GM23338 (cell line): ENCODE data around the gene CHGA. TPM values are rescaled to one million over a fixed set of nuclear protein-coding genes. Genes with fewer than 3 reads are reported as not detected.

ENCODE experiments used
- ATAC-seq: fragments of 200-7000 bp; cut with Tn5 transposase; 3 replicates; pipeline ENCODE4 v1.9.1; 2020
- DNase-seq: peaks from one replicate; pipeline ENCODE4 v3.0.0-alpha.2; 2015; ENCODE audit warnings: low spot score
- H2AFZ ChIP-seq: fragments of 200-600 bp; sonication (generic); 2 replicates; pipeline ENCODE4 v1.8.0; 2016; ENCODE audit warnings: antibody characterized with exemption, mild to moderate bottlenecking, moderate library complexity
- H3F3A ChIP-seq: fragments of 200-600 bp; sonication (generic); replicated peaks from 2 replicates; pipeline ENCODE4 v1.8.0; 2017; ENCODE audit warnings: antibody characterized with exemption, mixed run types, low read depth
- H3K27ac ChIP-seq: fragments of 200-600 bp; sonication (generic); 2 replicates; pipeline ENCODE4 v1.6.1; 2016; ENCODE audit warnings: low read depth
- H3K27me3 ChIP-seq: fragments of 200-600 bp; sonication (generic); 2 replicates; pipeline ENCODE4 v1.8.0; 2016; ENCODE audit warnings: mild to moderate bottlenecking, mixed run types, moderate library complexity; ENCODE audit not compliant: insufficient read depth
- H3K36me3 ChIP-seq: fragments of 200-600 bp; sonication (generic); 2 replicates; pipeline ENCODE4 v1.8.0; 2016; ENCODE audit warnings: mild to moderate bottlenecking; ENCODE audit not compliant: insufficient read depth
- H3K4me1 ChIP-seq: fragments of 200-600 bp; sonication (generic); 2 replicates; pipeline ENCODE4 v1.8.0; 2016; ENCODE audit warnings: mild to moderate bottlenecking, moderate library complexity; ENCODE audit not compliant: insufficient read depth
- H3K4me2 ChIP-seq: fragments of 200-600 bp; sonication (generic); 2 replicates; pipeline ENCODE4 v1.7.1; 2017; ENCODE audit warnings: mixed run types
- H3K4me3 ChIP-seq: fragments of 200-600 bp; sonication (generic); 2 replicates; pipeline ENCODE4 v1.6.1; 2016; ENCODE audit warnings: mixed run types
- H3K79me2 ChIP-seq: fragments of 200-600 bp; sonication (generic); replicated peaks from 2 replicates; pipeline ENCODE4 v1.8.0; 2017; ENCODE audit warnings: mild to moderate bottlenecking; ENCODE audit not compliant: insufficient read depth
- H3K9me2 ChIP-seq: fragments of 200-600 bp; sonication (generic); 2 replicates; pipeline ENCODE4 v1.8.0; 2017; ENCODE audit not compliant: insufficient read depth
- H4K20me1 ChIP-seq: fragments of 200-600 bp; sonication (generic); replicated peaks from 2 replicates; pipeline ENCODE4 v1.8.0; 2017; ENCODE audit warnings: mild to moderate bottlenecking; ENCODE audit not compliant: insufficient read depth
- H3K27ac Mint-ChIP-seq: 2 replicates; pipeline ENCODE4 v1.8.0; 2020; ENCODE audit warnings: inconsistent platforms, mild to moderate bottlenecking, moderate library complexity, mixed read lengths
- H3K27me3 Mint-ChIP-seq: 3 replicates; pipeline ENCODE4 v1.8.0; 2022; ENCODE audit warnings: low read depth, mild to moderate bottlenecking, moderate library complexity, mixed read lengths, inconsistent platforms; ENCODE audit not compliant: insufficient read depth, poor library complexity
- H3K36me3 Mint-ChIP-seq: 3 replicates; pipeline ENCODE4 v1.8.0; 2021; ENCODE audit warnings: low read depth, mild to moderate bottlenecking, inconsistent platforms, moderate library complexity, mixed read lengths
- H3K4me1 Mint-ChIP-seq: 3 replicates; pipeline ENCODE4 v1.8.0; 2020; ENCODE audit warnings: mild to moderate bottlenecking, inconsistent platforms, mixed read lengths
- H3K4me3 Mint-ChIP-seq: 3 replicates; pipeline ENCODE4 v1.8.0; 2021; ENCODE audit warnings: moderate library complexity, mild to moderate bottlenecking, inconsistent platforms, mixed read lengths
- H3K9me3 Mint-ChIP-seq: 3 replicates; pipeline ENCODE4 v1.8.0; 2020; ENCODE audit warnings: moderate library complexity, mild to moderate bottlenecking, inconsistent platforms, mixed read lengths
- CREB1 ChIP-seq: fragments of 250-450 bp; sonication (Bioruptor Pico); IDR thresholded peaks from 2 replicates; pipeline ENCODE4 v1.5.0; 2020; ENCODE audit warnings: low read depth, mild to moderate bottlenecking, moderate library complexity
- CTCF ChIP-seq, 2 experiments: fragments of 200-600 bp in 1 of 2; sonication (generic) in 1 of 2; conservative IDR thresholded peaks; 2 replicates each; pipeline versions ENCODE4 v1.5.1 to v1.6.1; 2016 to 2017; ENCODE audit warnings: antibody characterized with exemption in 2 of 2, low read depth in 2 of 2, mild to moderate bottlenecking in 2 of 2, moderate library complexity in 1 of 2
- EZH2 ChIP-seq: fragments of 200-600 bp; sonication (generic); IDR thresholded peaks from one replicate; pipeline ENCODE4 v1.8.0; 2017; ENCODE audit warnings: antibody characterized with exemption, mild to moderate bottlenecking, low read depth; ENCODE audit not compliant: unreplicated experiment
- EZH2phosphoT487 ChIP-seq: fragments of 200-600 bp; sonication (generic); IDR thresholded peaks from one replicate; pipeline ENCODE4 v1.8.1; 2018; ENCODE audit warnings: antibody characterized with exemption; ENCODE audit not compliant: unreplicated experiment
- JUNB ChIP-seq: IDR thresholded peaks from one replicate; pipeline ENCODE4 v1.6.1; 2016; ENCODE audit warnings: antibody characterized with exemption; ENCODE audit not compliant: unreplicated experiment
- NANOG ChIP-seq: IDR thresholded peaks from 2 replicates; pipeline ENCODE4 v1.6.1; 2016; ENCODE audit warnings: antibody characterized with exemption, borderline replicate concordance
- POLR2AphosphoS5 ChIP-seq: IDR thresholded peaks from 2 replicates; pipeline ENCODE4 v1.6.1; 2016; ENCODE audit warnings: antibody characterized with exemption, low read depth
- REST ChIP-seq: IDR thresholded peaks from one replicate; pipeline ENCODE4 v1.6.1; 2018; ENCODE audit warnings: antibody characterized with exemption; ENCODE audit not compliant: unreplicated experiment
- STAT1 ChIP-seq: IDR thresholded peaks from one replicate; pipeline ENCODE4 v1.6.1; 2016; ENCODE audit warnings: antibody characterized with exemption; ENCODE audit not compliant: unreplicated experiment
- ZNF114 ChIP-seq: fragments of 250-450 bp; sonication (Bioruptor Pico); IDR thresholded peaks from 2 replicates; pipeline ENCODE4 v1.5.0; 2020; ENCODE audit warnings: mild to moderate bottlenecking, moderate library complexity
- ZNF331 ChIP-seq: fragments of 250-450 bp; sonication (Bioruptor Pico); IDR thresholded peaks from 2 replicates; pipeline ENCODE4 v1.5.0; 2020; ENCODE audit warnings: low read depth, mild to moderate bottlenecking, moderate library complexity
- polyA plus RNA-seq: library from polyadenylated mRNA; unstranded; fragments of >200 nt; fragmentation: Nextera tagmentation; extraction: Ambion mirVana; gene quantifications from 2 replicates; pipeline ENCODE4 v1.2.1, GENCODE V29; 2016
- total RNA-seq: library from RNA; depleted of rRNA; stranded (reverse); fragments of >200 nt; shearing (Covaris generic); gene quantifications from 2 replicates; pipeline ENCODE4 v1.2.3, GENCODE V29; 2014
- TF ChIP-seq, protein P1 (sequence below): IDR thresholded peaks from 2 replicates; pipeline ENCODE4 v1.6.1; 2016; ENCODE audit warnings: antibody characterized with exemption
- TF ChIP-seq, protein P2 (sequence below): fragments of 250-450 bp; sonication (Bioruptor Pico); IDR thresholded peaks from 2 replicates; pipeline ENCODE4 v1.5.0; 2020; ENCODE audit warnings: mild to moderate bottlenecking, moderate library complexity

CHGA gene
- total and polyA plus RNA-seq, 2 experiments from 2014 or later, result 13.9 to 19.6 TPM

DNA sequence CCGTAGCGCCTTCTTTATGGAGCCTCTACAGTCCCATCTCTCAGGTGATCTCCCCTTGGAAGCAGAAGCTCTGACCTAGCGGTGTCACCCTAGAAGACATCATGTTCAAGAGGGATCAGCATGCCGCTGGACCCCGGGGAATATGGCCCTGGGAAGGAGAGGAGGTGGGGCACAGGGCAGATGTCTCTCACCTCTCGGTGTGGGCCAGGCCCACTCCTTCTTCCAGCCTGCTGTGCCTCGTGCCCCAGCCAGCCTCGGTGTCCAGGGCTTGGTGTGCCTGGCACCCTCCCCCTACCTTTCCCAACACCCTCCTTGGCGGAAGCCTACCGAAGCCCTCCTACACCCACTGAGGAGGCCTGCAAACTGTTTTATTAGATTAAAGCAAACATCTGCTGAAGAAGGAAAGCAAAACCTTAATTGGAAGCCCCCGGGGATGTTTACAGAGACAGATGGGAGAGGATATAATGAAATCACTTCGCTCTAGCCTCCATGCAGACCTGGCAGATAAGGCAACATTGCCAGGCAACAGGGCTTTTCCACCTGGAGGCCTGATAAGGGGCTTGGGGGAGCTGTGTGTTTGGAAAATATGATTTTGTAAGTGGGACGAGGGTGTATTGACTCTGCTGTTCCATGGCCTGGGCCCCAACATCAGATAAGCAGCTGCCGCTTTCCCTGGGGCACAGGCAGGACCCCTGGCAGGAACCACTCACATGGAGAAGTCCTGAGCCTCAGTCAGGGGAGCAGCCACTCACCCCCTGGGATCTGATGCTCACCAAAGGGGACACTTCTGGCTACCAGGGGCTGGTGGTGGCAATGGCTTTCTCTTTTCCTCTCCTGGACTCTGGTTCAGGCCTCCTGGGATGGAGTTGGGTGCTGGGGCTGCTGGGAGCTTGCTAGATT is 5.7 kb upstream of the CHGA start:
- DNase-seq (no peak), ATAC-seq (no peak)
- Histone ChIP-seq H3K9me2 (no peaks in the 10 kb centered on the region), H3K4me3 (no peak overlapping the region), H3K27me3 (peaks cover 8% of the 10 kb centered on the region), H3K36me3 (no peaks in the 10 kb centered on the region), H3K4me1 (no peaks in the 10 kb centered on the region), H3K4me2 (no peak overlapping the region), H3K79me2 (no peaks in the 10 kb centered on the region), H4K20me1 (no peaks in the 10 kb centered on the region), H2AFZ (no peak overlapping the region), H3K27ac (no peak overlapping the region), H3F3A (0 out of 2 replicates have a peak, but pooled peaks cover 2% of the 10 kb centered on the region)
- Mint-ChIP-seq H3K27me3 (peaks cover 15% of the 10 kb centered on the region), H3K4me3 (no peak overlapping the region), H3K27ac (no peak overlapping the region), H3K9me3 (peaks cover 12% of the 10 kb centered on the region; the same call in 2 of the 3 replicates), H3K4me1 (peaks cover 2% of the 10 kb centered on the region; the same call in 2 of the 3 replicates), H3K36me3 (no peaks in the 10 kb centered on the region; the same call in 2 of the 3 replicates)
- TF ChIP-seq EZH2 (no peak), CTCF (conservative IDR thresholded peaks at IDR 0.05; ENCODE audit: low read depth in 2 of 2) (no peak), ZNF114 (CRISPR knock-in tag) (no peak), ZNF331 (no peak), REST (no peak), POLR2AphosphoS5 (no peak), STAT1 (no peak), NANOG (no peak), JUNB (no peak), CREB1 (CRISPR knock-in tag) (no peak), EZH2phosphoT487 (no peak)
- TF ChIP-seq, protein P1, sequence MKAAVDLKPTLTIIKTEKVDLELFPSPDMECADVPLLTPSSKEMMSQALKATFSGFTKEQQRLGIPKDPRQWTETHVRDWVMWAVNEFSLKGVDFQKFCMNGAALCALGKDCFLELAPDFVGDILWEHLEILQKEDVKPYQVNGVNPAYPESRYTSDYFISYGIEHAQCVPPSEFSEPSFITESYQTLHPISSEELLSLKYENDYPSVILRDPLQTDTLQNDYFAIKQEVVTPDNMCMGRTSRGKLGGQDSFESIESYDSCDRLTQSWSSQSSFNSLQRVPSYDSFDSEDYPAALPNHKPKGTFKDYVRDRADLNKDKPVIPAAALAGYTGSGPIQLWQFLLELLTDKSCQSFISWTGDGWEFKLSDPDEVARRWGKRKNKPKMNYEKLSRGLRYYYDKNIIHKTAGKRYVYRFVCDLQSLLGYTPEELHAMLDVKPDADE, result no peak
- TF ChIP-seq, protein P2, sequence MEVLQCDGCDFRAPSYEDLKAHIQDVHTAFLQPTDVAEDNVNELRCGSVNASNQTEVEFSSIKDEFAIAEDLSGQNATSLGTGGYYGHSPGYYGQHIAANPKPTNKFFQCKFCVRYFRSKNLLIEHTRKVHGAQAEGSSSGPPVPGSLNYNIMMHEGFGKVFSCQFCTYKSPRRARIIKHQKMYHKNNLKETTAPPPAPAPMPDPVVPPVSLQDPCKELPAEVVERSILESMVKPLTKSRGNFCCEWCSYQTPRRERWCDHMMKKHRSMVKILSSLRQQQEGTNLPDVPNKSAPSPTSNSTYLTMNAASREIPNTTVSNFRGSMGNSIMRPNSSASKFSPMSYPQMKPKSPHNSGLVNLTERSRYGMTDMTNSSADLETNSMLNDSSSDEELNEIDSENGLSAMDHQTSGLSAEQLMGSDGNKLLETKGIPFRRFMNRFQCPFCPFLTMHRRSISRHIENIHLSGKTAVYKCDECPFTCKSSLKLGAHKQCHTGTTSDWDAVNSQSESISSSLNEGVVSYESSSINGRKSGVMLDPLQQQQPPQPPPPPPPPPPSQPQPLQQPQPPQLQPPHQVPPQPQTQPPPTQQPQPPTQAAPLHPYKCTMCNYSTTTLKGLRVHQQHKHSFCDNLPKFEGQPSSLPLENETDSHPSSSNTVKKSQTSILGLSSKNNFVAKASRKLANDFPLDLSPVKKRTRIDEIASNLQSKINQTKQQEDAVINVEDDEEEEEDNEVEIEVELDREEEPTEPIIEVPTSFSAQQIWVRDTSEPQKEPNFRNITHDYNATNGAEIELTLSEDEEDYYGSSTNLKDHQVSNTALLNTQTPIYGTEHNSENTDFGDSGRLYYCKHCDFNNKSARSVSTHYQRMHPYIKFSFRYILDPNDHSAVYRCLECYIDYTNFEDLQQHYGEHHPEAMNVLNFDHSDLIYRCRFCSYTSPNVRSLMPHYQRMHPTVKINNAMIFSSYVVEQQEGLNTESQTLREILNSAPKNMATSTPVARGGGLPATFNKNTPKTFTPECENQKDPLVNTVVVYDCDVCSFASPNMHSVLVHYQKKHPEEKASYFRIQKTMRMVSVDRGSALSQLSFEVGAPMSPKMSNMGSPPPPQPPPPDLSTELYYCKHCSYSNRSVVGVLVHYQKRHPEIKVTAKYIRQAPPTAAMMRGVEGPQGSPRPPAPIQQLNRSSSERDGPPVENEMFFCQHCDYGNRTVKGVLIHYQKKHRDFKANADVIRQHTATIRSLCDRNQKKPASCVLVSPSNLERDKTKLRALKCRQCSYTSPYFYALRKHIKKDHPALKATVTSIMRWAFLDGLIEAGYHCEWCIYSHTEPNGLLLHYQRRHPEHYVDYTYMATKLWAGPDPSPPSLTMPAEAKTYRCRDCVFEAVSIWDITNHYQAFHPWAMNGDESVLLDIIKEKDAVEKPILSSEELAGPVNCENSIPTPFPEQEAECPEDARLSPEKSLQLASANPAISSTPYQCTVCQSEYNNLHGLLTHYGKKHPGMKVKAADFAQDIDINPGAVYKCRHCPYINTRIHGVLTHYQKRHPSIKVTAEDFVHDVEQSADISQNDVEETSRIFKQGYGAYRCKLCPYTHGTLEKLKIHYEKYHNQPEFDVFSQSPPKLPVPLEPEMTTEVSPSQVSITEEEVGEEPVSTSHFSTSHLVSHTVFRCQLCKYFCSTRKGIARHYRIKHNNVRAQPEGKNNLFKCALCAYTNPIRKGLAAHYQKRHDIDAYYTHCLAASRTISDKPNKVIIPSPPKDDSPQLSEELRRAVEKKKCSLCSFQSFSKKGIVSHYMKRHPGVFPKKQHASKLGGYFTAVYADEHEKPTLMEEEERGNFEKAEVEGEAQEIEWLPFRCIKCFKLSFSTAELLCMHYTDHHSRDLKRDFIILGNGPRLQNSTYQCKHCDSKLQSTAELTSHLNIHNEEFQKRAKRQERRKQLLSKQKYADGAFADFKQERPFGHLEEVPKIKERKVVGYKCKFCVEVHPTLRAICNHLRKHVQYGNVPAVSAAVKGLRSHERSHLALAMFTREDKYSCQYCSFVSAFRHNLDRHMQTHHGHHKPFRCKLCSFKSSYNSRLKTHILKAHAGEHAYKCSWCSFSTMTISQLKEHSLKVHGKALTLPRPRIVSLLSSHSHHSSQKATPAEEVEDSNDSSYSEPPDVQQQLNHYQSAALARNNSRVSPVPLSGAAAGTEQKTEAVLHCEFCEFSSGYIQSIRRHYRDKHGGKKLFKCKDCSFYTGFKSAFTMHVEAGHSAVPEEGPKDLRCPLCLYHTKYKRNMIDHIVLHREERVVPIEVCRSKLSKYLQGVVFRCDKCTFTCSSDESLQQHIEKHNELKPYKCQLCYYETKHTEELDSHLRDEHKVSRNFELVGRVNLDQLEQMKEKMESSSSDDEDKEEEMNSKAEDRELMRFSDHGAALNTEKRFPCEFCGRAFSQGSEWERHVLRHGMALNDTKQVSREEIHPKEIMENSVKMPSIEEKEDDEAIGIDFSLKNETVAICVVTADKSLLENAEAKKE, result no peak
